Measurements from ENCODE around the gene CARF. TPM values are rescaled to one million over a fixed set of nuclear protein-coding genes. Genes with fewer than 3 reads are reported as not detected.

Gene CARF
- polyA plus RNA-seq, 3 donors = 10.0 to 21.1 (median 20.9) TPM

GRCh38 chr2:203018181-203018580, 106.1 kb downstream of the CARF start:
- DNase-seq = no peak

- DNase-seq = no peak
Observed at GRCh38 chr2:203019142-203019541, 107.1 kb downstream of the CARF start.

GRCh38 chr2:203021991-203022390, 109.9 kb downstream of the CARF start:
- DNase-seq = no peak

GRCh38 chr2:203022751-203023150, 110.7 kb downstream of the CARF start:
- no peak for DNase-seq

GRCh38 chr2:203025592-203025991, 113.5 kb downstream of the CARF start:
- DNase-seq = no peak

GRCh38 chr2:203030545-203030944, 118.5 kb downstream of the CARF start:
- DNase-seq = no peak

- DNase-seq = no peak
Observed at GRCh38 chr2:203030991-203031390, 118.9 kb downstream of the CARF start.

- DNase-seq = no peak
Observed at GRCh38 chr2:203033395-203033794, 121.3 kb downstream of the CARF start.

- no peak for DNase-seq
Observed at GRCh38 chr2:203035879-203036470, 123.9 kb downstream of the CARF start.

Other genes with a start within 250 kb of the CARF start
- gene ICA1L, start 40.5 kb upstream of the CARF start, polyA plus RNA-seq (ENCODE audit: insufficient read length in 3 of 3) = 10 to 100 TPM; 10.8 to 21.1 (median 18.3) TPM
- 100 to 1,000 TPM; 107 to 123 (median 114) TPM for gene WDR12, start 602 bp upstream of the CARF start, polyA plus RNA-seq (ENCODE audit: insufficient read length in 3 of 3)
- 10 to 100 TPM; 10.8 to 20.0 (median 14.4) TPM for gene NBEAL1, start 102.6 kb downstream of the CARF start, polyA plus RNA-seq (ENCODE audit: insufficient read length in 3 of 3)